ENCODE measurements around the gene AMDHD1. TPM values are rescaled to one million over a fixed set of nuclear protein-coding genes. Genes with fewer than 3 reads are reported as not detected.
A peak's percentile ranks its signal among the peaks of the same experiment; 100 is the strongest.

The AMDHD1 gene
- total RNA-seq, 1 donor from 2014 or later: 0.41 TPM

- DNase-seq (ENCODE audit: low spot score, unreplicated experiment): no peak
- Mint-ChIP-seq H3K36me3 (ENCODE audit: insufficient read depth) (peaks cover 8% of the 10 kb centered on the region), H3K27ac (no peak overlapping the region), H3K4me1 (ENCODE audit: low read depth) (no peaks in the 10 kb centered on the region), H3K4me3 (ENCODE audit: low read depth) (no peak overlapping the region), H3K27me3 (no peaks in the 10 kb centered on the region), H3K9me3 (ENCODE audit: low read depth) (no peaks in the 10 kb centered on the region)
- no peak for TF ChIP-seq CTCF (IDR thresholded peaks at IDR 0.05; ENCODE audit: unreplicated experiment)
Observed at GRCh38 chr12:96014943-96015599, 71.9 kb downstream of the AMDHD1 start.

- peak; percentile 46 for TF ChIP-seq CTCF (IDR thresholded peaks at IDR 0.05; ENCODE audit: unreplicated experiment)
- Mint-ChIP-seq H3K4me1 (ENCODE audit: low read depth) (no peaks in the 10 kb centered on the region), H3K27me3 (no peaks in the 10 kb centered on the region), H3K27ac (no peak overlapping the region), H3K9me3 (ENCODE audit: low read depth) (no peaks in the 10 kb centered on the region), H3K4me3 (ENCODE audit: low read depth) (no peak overlapping the region), H3K36me3 (ENCODE audit: insufficient read depth) (peaks cover 10% of the 10 kb centered on the region)
- no peak for DNase-seq (ENCODE audit: low spot score, unreplicated experiment)
Observed at GRCh38 chr12:96015672-96016071, 72.5 kb downstream of the AMDHD1 start.

Other genes starting within 250 kb of the AMDHD1 start
- gene NTN4, start 152.6 kb upstream of the AMDHD1 start, total RNA-seq: 7.2 and 7.4 TPM in 2 replicates
- 48.5 and 49.3 TPM in 2 replicates for gene SNRPF, start 84.4 kb upstream of the AMDHD1 start, total RNA-seq
- not detected in 2 replicates for gene CCDC38, start 717 bp upstream of the AMDHD1 start, total RNA-seq
- 0.46 and 0.49 TPM in 2 replicates for gene HAL, start 53.0 kb downstream of the AMDHD1 start, total RNA-seq
- gene LTA4H, start 92.3 kb downstream of the AMDHD1 start, total RNA-seq: 98.9 and 103 TPM in 2 replicates